ENCODE results near the gene PLCB2. TPM values are rescaled to one million over a fixed set of nuclear protein-coding genes. Genes with fewer than 3 reads are reported as not detected.

The PLCB2 gene
- polyA plus RNA-seq, 1 donor from 2014 or later, result 7.4 TPM

- Histone ChIP-seq H3K27me3 (ENCODE audit: insufficient read depth, low read depth, low read length) (no peaks in the 10 kb centered on the region), H3K4me3 (ENCODE audit: low read length) (peak overlapping the region; percentile 71), H3K9me2 (ENCODE audit: insufficient read depth, low read length) (no peaks in the 10 kb centered on the region), H4K20me1 (ENCODE audit: insufficient read depth) (no peaks in the 10 kb centered on the region), H3K9ac (ENCODE audit: low read length) (no peak overlapping the region), H3K9me3 (ENCODE audit: low read length) (no peaks in the 10 kb centered on the region), H2AFZ (ENCODE audit: low read depth, low read length) (no peak overlapping the region), H3K27ac (ENCODE audit: low read length) (no peak overlapping the region), H3F3A (ENCODE audit: insufficient read depth, low read length, poor library complexity, severe bottlenecking) (no peaks in the 10 kb centered on the region), H3K4me2 (ENCODE audit: low read length) (no peak overlapping the region), H3K79me2 (replicated peaks; ENCODE audit: insufficient read depth, low read length) (no peaks in the 10 kb centered on the region), H3K36me3 (ENCODE audit: insufficient read depth, low read length) (no peaks in the 10 kb centered on the region)
- TF ChIP-seq RAD21 (conservative IDR thresholded peaks at IDR 0.05), result no peak
- no peak for TF ChIP-seq CTCF (IDR thresholded peaks at IDR 0.05; ENCODE audit: poor library complexity, severe bottlenecking)
- no peak for TF ChIP-seq EZH2 (IDR thresholded peaks at IDR 0.05; ENCODE audit: borderline replicate concordance, insufficient read depth, low read length, poor library complexity, severe bottlenecking)
- TF ChIP-seq MXI1 (conservative IDR thresholded peaks at IDR 0.05; ENCODE audit: poor library complexity, severe bottlenecking), result no peak
- TF ChIP-seq POLR2AphosphoS5 (IDR thresholded peaks at IDR 0.05), result no peak
- TF ChIP-seq EP300 (conservative IDR thresholded peaks at IDR 0.05; ENCODE audit: poor library complexity, severe bottlenecking), result no peak
- TF ChIP-seq SMC3 (conservative IDR thresholded peaks at IDR 0.05; ENCODE audit: poor library complexity), result no peak
- TF ChIP-seq REST (IDR thresholded peaks at IDR 0.05; ENCODE audit: borderline replicate concordance), result no peak
- TF ChIP-seq TAF1 (IDR thresholded peaks at IDR 0.05; ENCODE audit: low read depth), result no peak
Measured at GRCh38 chr15:40241269-40242212, 66.2 kb downstream of the PLCB2 start.

- H3K27me3 ChIP-seq (ENCODE audit: insufficient read depth, low read depth, low read length), result no peaks in the 10 kb centered on the region
- no peaks in the 10 kb centered on the region for H3K36me3 ChIP-seq (ENCODE audit: insufficient read depth, low read length)
- no peak for TF ChIP-seq MXI1 (conservative IDR thresholded peaks at IDR 0.05; ENCODE audit: poor library complexity, severe bottlenecking)
- no peak for TF ChIP-seq EP300 (conservative IDR thresholded peaks at IDR 0.05; ENCODE audit: poor library complexity, severe bottlenecking)
- TF ChIP-seq REST (IDR thresholded peaks at IDR 0.05; ENCODE audit: borderline replicate concordance), result no peak
- TF ChIP-seq EZH2 (IDR thresholded peaks at IDR 0.05; ENCODE audit: borderline replicate concordance, insufficient read depth, low read length, poor library complexity, severe bottlenecking), result no peak
- TF ChIP-seq POLR2AphosphoS5 (IDR thresholded peaks at IDR 0.05), result no peak
- TF ChIP-seq CTCF (IDR thresholded peaks at IDR 0.05; ENCODE audit: poor library complexity, severe bottlenecking), result no peak
- TF ChIP-seq RAD21 (conservative IDR thresholded peaks at IDR 0.05), result no peak
- no peak for TF ChIP-seq SMC3 (conservative IDR thresholded peaks at IDR 0.05; ENCODE audit: poor library complexity)
- TF ChIP-seq TAF1 (IDR thresholded peaks at IDR 0.05; ENCODE audit: low read depth), result no peak
- peak overlapping the region; percentile 97 for H3K4me2 ChIP-seq (ENCODE audit: low read length)
- H4K20me1 ChIP-seq (ENCODE audit: insufficient read depth), result no peaks in the 10 kb centered on the region
- no peaks in the 10 kb centered on the region for H3K9me2 ChIP-seq (ENCODE audit: insufficient read depth, low read length)
- no peak overlapping the region for H3K9ac ChIP-seq (ENCODE audit: low read length)
- H3K4me3 ChIP-seq (ENCODE audit: low read length), result peak overlapping the region; percentile 71
- H3K9me3 ChIP-seq (ENCODE audit: low read length), result no peaks in the 10 kb centered on the region
- no peak overlapping the region for H2AFZ ChIP-seq (ENCODE audit: low read depth, low read length)
- no peak overlapping the region for H3K27ac ChIP-seq (ENCODE audit: low read length)
- no peaks in the 10 kb centered on the region for H3K79me2 ChIP-seq (replicated peaks; ENCODE audit: insufficient read depth, low read length)
- H3F3A ChIP-seq (ENCODE audit: insufficient read depth, low read length, poor library complexity, severe bottlenecking), result no peaks in the 10 kb centered on the region
Measured at GRCh38 chr15:40240619-40241221, 67.0 kb downstream of the PLCB2 start.
